IPS-20b (cell line): ENCODE data around the gene DHX57.
A peak's percentile ranks its signal among the peaks of the same experiment; 100 is the strongest.
"Not testable (repeated sequence)": the region's sequence is repeated elsewhere in the genome, so short reads cannot be mapped to it uniquely, and the experiment has no call there.

Experiments used
- H3K27ac ChIP-seq: one replicate; pipeline ENCODE4 v1.5.1; 2013; ENCODE audit warnings: low read length
- H3K27me3 ChIP-seq: 2 replicates; pipeline ENCODE4 v1.6.1; 2013; ENCODE audit warnings: mild to moderate bottlenecking, low read length, inconsistent platforms; ENCODE audit not compliant: insufficient read depth
- H3K36me3 ChIP-seq: 2 replicates; pipeline ENCODE4 v1.6.1; 2013; ENCODE audit warnings: low read depth, mild to moderate bottlenecking, inconsistent platforms, low read length, moderate library complexity; ENCODE audit not compliant: insufficient read depth
- H3K4me1 ChIP-seq: 2 replicates; pipeline ENCODE4 v1.6.1; 2013; ENCODE audit warnings: mild to moderate bottlenecking, control low read depth, inconsistent platforms, low read length, moderate library complexity; ENCODE audit not compliant: insufficient read depth
- H3K4me3 ChIP-seq: 2 replicates; pipeline ENCODE4 v1.5.1; 2013; ENCODE audit warnings: mild to moderate bottlenecking, low read length, inconsistent platforms
- H3K9ac ChIP-seq: 2 replicates; pipeline ENCODE4 v1.6.1; 2013; ENCODE audit warnings: low read depth, mild to moderate bottlenecking, inconsistent platforms, low read length, moderate library complexity
- H3K9me3 ChIP-seq: 2 replicates; pipeline ENCODE4 v1.6.1; 2013; ENCODE audit warnings: mild to moderate bottlenecking, low read depth, low read length, inconsistent platforms; ENCODE audit not compliant: insufficient read depth

Gene DHX57

GRCh38 chr2:38793511-38793910 lies 82.2 kb downstream of the DHX57 start:
- H3K36me3 ChIP-seq: peaks cover 10% of the 10 kb centered on the region; the same call in 1 of the 2 replicates
- no peak overlapping the region for H3K9ac ChIP-seq
- no peak overlapping the region for H3K4me3 ChIP-seq
- no peaks in the 10 kb centered on the region for H3K4me1 ChIP-seq
- no peaks in the 10 kb centered on the region for H3K27me3 ChIP-seq
- no peak overlapping the region for H3K27ac ChIP-seq
- no peaks in the 10 kb centered on the region for H3K9me3 ChIP-seq

GRCh38 chr2:38792751-38793150 lies 83.0 kb downstream of the DHX57 start:
- peaks cover 4% of the 10 kb centered on the region; the same call in 1 of the 2 replicates for H3K36me3 ChIP-seq
- no peaks in the 10 kb centered on the region for H3K27me3 ChIP-seq
- H3K27ac ChIP-seq: no peak overlapping the region
- H3K9ac ChIP-seq: no peak overlapping the region
- H3K4me1 ChIP-seq: no peaks in the 10 kb centered on the region
- no peak overlapping the region for H3K4me3 ChIP-seq
- no peaks in the 10 kb centered on the region for H3K9me3 ChIP-seq

GRCh38 chr2:38792321-38792720 lies 83.4 kb downstream of the DHX57 start:
- not testable (repeated sequence) for H3K9ac ChIP-seq, H3K9me3 ChIP-seq, H3K36me3 ChIP-seq, H3K4me3 ChIP-seq, H3K27ac ChIP-seq, H3K4me1 ChIP-seq, H3K27me3 ChIP-seq

- H3K27ac ChIP-seq: no peak overlapping the region
- H3K4me1 ChIP-seq: no peaks in the 10 kb centered on the region
- H3K9me3 ChIP-seq: no peaks in the 10 kb centered on the region
- H3K9ac ChIP-seq: no peak overlapping the region
- no peaks in the 10 kb centered on the region for H3K36me3 ChIP-seq
- no peak overlapping the region for H3K4me3 ChIP-seq
- H3K27me3 ChIP-seq: no peaks in the 10 kb centered on the region
These were observed 84.0 kb downstream of the DHX57 start for GRCh38 chr2:38791744-38792143.

GRCh38 chr2:38789691-38790090 lies 86.0 kb downstream of the DHX57 start:
- no peaks in the 10 kb centered on the region for H3K27me3 ChIP-seq
- no peak overlapping the region for H3K27ac ChIP-seq
- no peaks in the 10 kb centered on the region for H3K36me3 ChIP-seq
- no peak overlapping the region for H3K9ac ChIP-seq
- H3K4me1 ChIP-seq: no peaks in the 10 kb centered on the region
- no peaks in the 10 kb centered on the region for H3K9me3 ChIP-seq
- H3K4me3 ChIP-seq: no peak overlapping the region

- H3K27me3 ChIP-seq: no peaks in the 10 kb centered on the region
- H3K9ac ChIP-seq: no peak overlapping the region
- no peak overlapping the region for H3K27ac ChIP-seq
- H3K4me1 ChIP-seq: no peaks in the 10 kb centered on the region
- H3K4me3 ChIP-seq: no peak overlapping the region
- no peaks in the 10 kb centered on the region for H3K36me3 ChIP-seq
- H3K9me3 ChIP-seq: no peaks in the 10 kb centered on the region
These were observed 87.4 kb downstream of the DHX57 start for GRCh38 chr2:38788306-38788705.

GRCh38 chr2:38783586-38783985 lies 92.1 kb downstream of the DHX57 start:
- Histone ChIP-seq H3K4me1 (no peaks in the 10 kb centered on the region), H3K9ac (no peak overlapping the region), H3K27me3 (no peaks in the 10 kb centered on the region), H3K9me3 (no peaks in the 10 kb centered on the region), H3K27ac (no peak overlapping the region), H3K36me3 (peaks cover 16% of the 10 kb centered on the region), H3K4me3 (no peak overlapping the region)

- H3K27me3 ChIP-seq: peaks cover 18% of the 10 kb centered on the region
- peak overlapping the region; percentile 95 for H3K9ac ChIP-seq
- peak overlapping the region; percentile 97 for H3K4me3 ChIP-seq
- no peaks in the 10 kb centered on the region for H3K9me3 ChIP-seq
- no peaks in the 10 kb centered on the region for H3K4me1 ChIP-seq
- peaks cover 16% of the 10 kb centered on the region for H3K36me3 ChIP-seq
- H3K27ac ChIP-seq: no peak overlapping the region
These were observed 97.0 kb downstream of the DHX57 start for GRCh38 chr2:38778687-38779082.

- H3K9me3 ChIP-seq: no peaks in the 10 kb centered on the region
These were observed 99.2 kb downstream of the DHX57 start for GRCh38 chr2:38776531-38776930.

GRCh38 chr2:38775921-38776225 lies 99.9 kb downstream of the DHX57 start:
- H3K9me3 ChIP-seq: no peaks in the 10 kb centered on the region
- H3K4me3 ChIP-seq: no peak overlapping the region
- H3K27me3 ChIP-seq: peaks cover 18% of the 10 kb centered on the region
- H3K9ac ChIP-seq: no peak overlapping the region
- H3K27ac ChIP-seq: no peak overlapping the region
- H3K4me1 ChIP-seq: no peaks in the 10 kb centered on the region
- 0 out of 2 replicates have a peak, but pooled peaks cover 1% of the 10 kb centered on the region for H3K36me3 ChIP-seq

More at GRCh38 chr2:38776531-38776930, 99.2 kb downstream of the DHX57 start:
- Histone ChIP-seq H3K9ac (no peak overlapping the region), H3K27ac (no peak overlapping the region), H3K36me3 (peaks cover 8% of the 10 kb centered on the region), H3K4me1 (no peaks in the 10 kb centered on the region), H3K4me3 (no peak overlapping the region), H3K27me3 (peaks cover 18% of the 10 kb centered on the region)

- Histone ChIP-seq H3K4me3 (no peak overlapping the region), H3K27me3 (peaks cover 18% of the 10 kb centered on the region), H3K4me1 (no peaks in the 10 kb centered on the region), H3K27ac (no peak overlapping the region), H3K9me3 (no peaks in the 10 kb centered on the region), H3K9ac (no peak overlapping the region), H3K36me3 (no peaks in the 10 kb centered on the region)
These were observed 100.4 kb downstream of the DHX57 start for GRCh38 chr2:38775097-38775920.

- no peak overlapping the region for H3K9ac ChIP-seq
- no peaks in the 10 kb centered on the region for H3K9me3 ChIP-seq
- H3K36me3 ChIP-seq: no peaks in the 10 kb centered on the region
- peaks cover 10% of the 10 kb centered on the region for H3K27me3 ChIP-seq
- H3K27ac ChIP-seq: no peak overlapping the region
- no peak overlapping the region for H3K4me3 ChIP-seq
- no peaks in the 10 kb centered on the region for H3K4me1 ChIP-seq
These were observed 104.1 kb downstream of the DHX57 start for GRCh38 chr2:38771632-38772031.
